OCI-LY7 (cell line): ENCODE results near the gene CDK2AP2. TPM values are rescaled to one million over a fixed set of nuclear protein-coding genes. Genes with fewer than 3 reads are reported as not detected.

Experiments used
- BruUV-seq: library from RNA; stranded (reverse); fragments of 400-500 nt; replicated peaks from 2 replicates; lab custom pipeline; 2021; lab: Mats Ljungman, UMichigan
- CTCF ChIA-PET: fragments of 300-600 bp; sonication (Branson Sonifier 250); formaldehyde crosslinking; loops from one replicate; lab custom pipeline; 2022; ENCODE audit warnings: antibody characterized with exemption; ENCODE audit not compliant: unreplicated experiment; lab: Charles Lee
- POLR2A ChIA-PET: fragments of 300-600 bp; sonication (Branson Sonifier 250); formaldehyde crosslinking; loops from one replicate; lab custom pipeline; 2022; ENCODE audit warnings: antibody characterized with exemption; lab: Charles Lee
- DNase-seq: peaks from one replicate; pipeline ENCODE4 v3.0.0-alpha.2; 2015; ENCODE audit warnings: low spot score
- H2AFZ ChIP-seq: fragments of 200-600 bp; sonication (generic), shearing (Covaris generic); 2 replicates; pipeline ENCODE4 v1.6.1; 2014; ENCODE audit warnings: mild to moderate bottlenecking, antibody characterized with exemption, low read length, moderate library complexity
- H3K27ac ChIP-seq: fragments of 200-600 bp; sonication (generic); 2 replicates; pipeline ENCODE4 v1.5.1; 2014; ENCODE audit warnings: mixed run types, low read depth, mild to moderate bottlenecking, moderate library complexity, low read length, inconsistent platforms; ENCODE audit not compliant: poor library complexity, severe bottlenecking
- H3K36me3 ChIP-seq: fragments of 200-600 bp; sonication (generic); 2 replicates; pipeline ENCODE4 v1.6.1; 2014; ENCODE audit warnings: mild to moderate bottlenecking, antibody characterized with exemption, low read length, moderate library complexity, mixed read lengths; ENCODE audit not compliant: insufficient read depth
- H3K4me1 ChIP-seq: fragments of 200-600 bp; sonication (generic); 2 replicates; pipeline ENCODE4 v1.5.1; 2014; ENCODE audit warnings: mild to moderate bottlenecking, low read length; ENCODE audit not compliant: insufficient read depth, poor library complexity, severe bottlenecking
- H3K4me2 ChIP-seq: fragments of 200-600 bp; sonication (generic); 2 replicates; pipeline ENCODE4 v1.6.1; 2014; ENCODE audit warnings: mild to moderate bottlenecking, low read length
- H3K4me3 ChIP-seq: fragments of 200-600 bp; sonication (generic); 2 replicates; pipeline ENCODE4 v1.5.1; 2014; ENCODE audit warnings: mild to moderate bottlenecking, low read depth, low read length; ENCODE audit not compliant: poor library complexity, severe bottlenecking
- H3K79me2 ChIP-seq: fragments of 200-600 bp; sonication (generic); 2 replicates; pipeline ENCODE4 v1.6.1; 2016; ENCODE audit warnings: low read depth, mild to moderate bottlenecking, low read length, moderate library complexity, mixed read lengths; ENCODE audit not compliant: insufficient read depth
- H3K9me2 ChIP-seq: fragments of 200-600 bp; sonication (generic); 2 replicates; pipeline ENCODE4 v1.6.1; 2016; ENCODE audit warnings: mild to moderate bottlenecking, low read length, mixed read lengths; ENCODE audit not compliant: insufficient read depth
- H3K9me3 ChIP-seq: fragments of 200-600 bp; sonication (generic); 2 replicates; pipeline ENCODE4 v1.6.1; 2014; ENCODE audit warnings: mild to moderate bottlenecking, mixed run types, low read length, mixed read lengths
- H4K20me1 ChIP-seq: fragments of 200-600 bp; sonication (generic); 2 replicates; pipeline ENCODE4 v1.6.1; 2014; ENCODE audit warnings: mild to moderate bottlenecking, antibody characterized with exemption, low read length, moderate library complexity, mixed read lengths; ENCODE audit not compliant: insufficient read depth
- EZH2phosphoT487 ChIP-seq: fragments of 200-600 bp; sonication (generic); IDR thresholded peaks from 2 replicates; pipeline ENCODE4 v1.6.1; 2018; ENCODE audit warnings: low read depth, borderline replicate concordance, mild to moderate bottlenecking, mixed run types, antibody characterized with exemption, low read length, moderate library complexity, mixed read lengths
- intact Hi-C: fragments of 100-400 bp; cut with micrococcal nuclease; formaldehyde crosslinking; loops from one replicate; pipeline ENCODE4 v1.10.0; 2022; ENCODE audit not compliant: unreplicated experiment
- total RNA-seq, 2 experiments: library from RNA; depleted of rRNA in 1 of 2; stranded (reverse); fragments of >200 nt in 1 of 2; shearing (Covaris generic) in 1 of 2; gene quantifications; 2 replicates each; pipeline ENCODE4 v1.2.3, GENCODE V29; 2014 to 2022
- TF ChIP-seq, protein P1 (sequence below): fragments of 200-600 bp; sonication (generic); conservative IDR thresholded peaks from 2 replicates; pipeline ENCODE4 v1.5.1; 2014; ENCODE audit warnings: mild to moderate bottlenecking, antibody characterized with exemption, low read length, moderate library complexity, mixed read lengths

The CDK2AP2 gene
- total RNA-seq, 2 experiments from 2014 or later, result 71.5 to 90.2 TPM

DNA sequence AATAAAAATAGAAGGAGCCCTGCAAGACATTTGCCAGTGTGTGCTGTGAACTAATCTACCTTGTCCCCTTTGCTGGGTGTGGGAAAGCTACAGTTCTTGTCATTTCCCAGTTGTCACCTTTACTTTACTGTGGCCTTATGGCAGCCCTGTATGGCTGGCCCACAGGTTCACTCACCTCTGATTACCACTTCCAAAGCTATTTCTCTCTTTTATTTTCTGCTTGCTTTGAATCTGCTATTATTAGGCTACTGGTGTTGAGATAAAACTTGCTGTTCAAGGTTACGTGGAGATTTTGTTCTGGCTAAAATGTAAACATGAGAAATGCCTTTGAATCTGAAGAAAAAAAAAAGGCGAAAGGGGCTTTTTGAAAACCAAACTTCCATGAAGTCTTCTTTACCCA lies 24.9 kb upstream of the CDK2AP2 start:
- Histone ChIP-seq H3K9me2 (no peaks in the 10 kb centered on the region), H3K4me2 (no peak overlapping the region), H2AFZ (no peak overlapping the region), H3K9me3 (peaks cover 27% of the 10 kb centered on the region), H3K36me3 (no peaks in the 10 kb centered on the region), H3K4me1 (peaks cover 4% of the 10 kb centered on the region), H3K79me2 (no peaks in the 10 kb centered on the region), H3K4me3 (no peak overlapping the region), H4K20me1 (no peaks in the 10 kb centered on the region), H3K27ac (no peak overlapping the region)
- ChIA-PET CTCF (no interaction called here), POLR2A (no interaction called here)
- DNase-seq, result no peak
- intact Hi-C loops, result no loop called here
- BruUV-seq, result no TSS peak
- TF ChIP-seq, protein P1, sequence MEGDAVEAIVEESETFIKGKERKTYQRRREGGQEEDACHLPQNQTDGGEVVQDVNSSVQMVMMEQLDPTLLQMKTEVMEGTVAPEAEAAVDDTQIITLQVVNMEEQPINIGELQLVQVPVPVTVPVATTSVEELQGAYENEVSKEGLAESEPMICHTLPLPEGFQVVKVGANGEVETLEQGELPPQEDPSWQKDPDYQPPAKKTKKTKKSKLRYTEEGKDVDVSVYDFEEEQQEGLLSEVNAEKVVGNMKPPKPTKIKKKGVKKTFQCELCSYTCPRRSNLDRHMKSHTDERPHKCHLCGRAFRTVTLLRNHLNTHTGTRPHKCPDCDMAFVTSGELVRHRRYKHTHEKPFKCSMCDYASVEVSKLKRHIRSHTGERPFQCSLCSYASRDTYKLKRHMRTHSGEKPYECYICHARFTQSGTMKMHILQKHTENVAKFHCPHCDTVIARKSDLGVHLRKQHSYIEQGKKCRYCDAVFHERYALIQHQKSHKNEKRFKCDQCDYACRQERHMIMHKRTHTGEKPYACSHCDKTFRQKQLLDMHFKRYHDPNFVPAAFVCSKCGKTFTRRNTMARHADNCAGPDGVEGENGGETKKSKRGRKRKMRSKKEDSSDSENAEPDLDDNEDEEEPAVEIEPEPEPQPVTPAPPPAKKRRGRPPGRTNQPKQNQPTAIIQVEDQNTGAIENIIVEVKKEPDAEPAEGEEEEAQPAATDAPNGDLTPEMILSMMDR, result no peak
- TF ChIP-seq EZH2phosphoT487, result no peak

- no TSS peak for BruUV-seq
- ChIA-PET POLR2A (no interaction called here), CTCF (no interaction called here)
- TF ChIP-seq, protein P1, result no peak
- no peak for TF ChIP-seq EZH2phosphoT487
- Histone ChIP-seq H3K4me3 (no peak overlapping the region), H3K9me2 (no peaks in the 10 kb centered on the region), H3K36me3 (no peaks in the 10 kb centered on the region), H3K27ac (no peak overlapping the region), H2AFZ (no peak overlapping the region), H3K4me2 (no peak overlapping the region), H3K9me3 (peaks cover 19% of the 10 kb centered on the region), H4K20me1 (no peaks in the 10 kb centered on the region), H3K4me1 (peaks cover 4% of the 10 kb centered on the region), H3K79me2 (no peaks in the 10 kb centered on the region)
- no peak for DNase-seq
- intact Hi-C loops, result no loop called here
These were observed 22.3 kb upstream of the CDK2AP2 start for GRCh38 chr11:67530282-67530592.

- CTCF ChIA-PET, result no interaction called here
- Histone ChIP-seq H3K4me3 (no peak overlapping the region), H3K27ac (no peak overlapping the region), H2AFZ (no peak overlapping the region), H3K4me2 (no peak overlapping the region), H3K36me3 (no peaks in the 10 kb centered on the region), H3K9me3 (peaks cover 4% of the 10 kb centered on the region), H3K79me2 (no peaks in the 10 kb centered on the region), H4K20me1 (no peaks in the 10 kb centered on the region), H3K9me2 (no peaks in the 10 kb centered on the region), H3K4me1 (peaks cover 4% of the 10 kb centered on the region)
- no peak for TF ChIP-seq EZH2phosphoT487
- TF ChIP-seq, protein P1, result no peak
- no peak for DNase-seq
- BruUV-seq, result no TSS peak
- POLR2A ChIA-PET, result no interaction called here
- intact Hi-C loops, result no loop called here
These were observed 20.4 kb upstream of the CDK2AP2 start for GRCh38 chr11:67528376-67528775.
